ENCODE measurements around the gene NR3C2. TPM values are rescaled to one million over a fixed set of nuclear protein-coding genes. Genes with fewer than 3 reads are reported as not detected.

Gene NR3C2
- total RNA-seq, 2 experiments from 2014 or later = 2.0 to 5.2 TPM

GRCh38 chr4:148444296-148445070 is 2.3 kb upstream of the NR3C2 start:
- CTCF ChIA-PET (ENCODE audit: unreplicated experiment) = no interaction called here
- peak overlapping the region; percentile 69 for H2AFZ ChIP-seq (ENCODE audit: low read length)
- H3K36me3 ChIP-seq (ENCODE audit: insufficient read depth, low read length) = no peaks in the 10 kb centered on the region
- H3K4me2 ChIP-seq (ENCODE audit: low read length) = peak overlapping the region; percentile 87
- DNase-seq (ENCODE audit: low spot score) = peak; percentile 14
- no peak overlapping the region for H3K27ac ChIP-seq (ENCODE audit: low read depth, low read length, poor library complexity, severe bottlenecking)
- H3K9me3 ChIP-seq (ENCODE audit: low read length) = no peaks in the 10 kb centered on the region
- peak overlapping the region; percentile 82 for H3K4me3 ChIP-seq (ENCODE audit: low read depth, low read length, poor library complexity, severe bottlenecking)
- POLR2A ChIA-PET = no interaction called here
- H4K20me1 ChIP-seq (ENCODE audit: insufficient read depth, low read length) = no peaks in the 10 kb centered on the region
- intact Hi-C loops (cut with micrococcal nuclease; ENCODE audit: unreplicated experiment) = loop anchor here (5.0 kb wide), 2 partner anchors 538 to 762 kb away; partner anchors contain the start of gene PRMT9
- peaks cover 14% of the 10 kb centered on the region for H3K4me1 ChIP-seq (ENCODE audit: insufficient read depth, low read length, poor library complexity, severe bottlenecking)
- no peak for TF ChIP-seq EZH2phosphoT487 (IDR thresholded peaks at IDR 0.05; ENCODE audit: borderline replicate concordance, low read depth, low read length)
- 0 out of 2 replicates have a peak, but pooled peaks have one; percentile 7 for TF ChIP-seq CTCF (conservative IDR thresholded peaks at IDR 0.05; ENCODE audit: low read length)
- BruUV-seq (replicated peaks) = no TSS peak
- H3K79me2 ChIP-seq (ENCODE audit: insufficient read depth, low read depth, low read length) = no peaks in the 10 kb centered on the region
- no peaks in the 10 kb centered on the region for H3K9me2 ChIP-seq (ENCODE audit: insufficient read depth, low read length)

GRCh38 chr4:148443512-148444295 is 1.5 kb upstream of the NR3C2 start:
- no peaks in the 10 kb centered on the region for H3K9me2 ChIP-seq (ENCODE audit: insufficient read depth, low read length)
- peak overlapping the region; percentile 87 for H3K4me2 ChIP-seq (ENCODE audit: low read length)
- H2AFZ ChIP-seq (ENCODE audit: low read length) = peak overlapping the region; percentile 69; the same call in 1 of the 2 replicates
- no peaks in the 10 kb centered on the region for H4K20me1 ChIP-seq (ENCODE audit: insufficient read depth, low read length)
- TF ChIP-seq CTCF (conservative IDR thresholded peaks at IDR 0.05; ENCODE audit: low read length) (no peak), EZH2phosphoT487 (IDR thresholded peaks at IDR 0.05; ENCODE audit: borderline replicate concordance, low read depth, low read length) (no peak)
- no peak overlapping the region for H3K27ac ChIP-seq (ENCODE audit: low read depth, low read length, poor library complexity, severe bottlenecking)
- intact Hi-C loops (cut with micrococcal nuclease; ENCODE audit: unreplicated experiment) = loop anchor here (2.0 to 5.0 kb wide), 3 partner anchors 387 to 761 kb away; partner anchors contain the start of gene PRMT9
- peak overlapping the region; percentile 82 for H3K4me3 ChIP-seq (ENCODE audit: low read depth, low read length, poor library complexity, severe bottlenecking)
- H3K36me3 ChIP-seq (ENCODE audit: insufficient read depth, low read length) = no peaks in the 10 kb centered on the region
- no peaks in the 10 kb centered on the region for H3K9me3 ChIP-seq (ENCODE audit: low read length)
- H3K79me2 ChIP-seq (ENCODE audit: insufficient read depth, low read depth, low read length) = no peaks in the 10 kb centered on the region
- CTCF ChIA-PET (ENCODE audit: unreplicated experiment) = no interaction called here
- DNase-seq (ENCODE audit: low spot score) = peak; percentile 11
- peaks cover 14% of the 10 kb centered on the region for H3K4me1 ChIP-seq (ENCODE audit: insufficient read depth, low read length, poor library complexity, severe bottlenecking)
- POLR2A ChIA-PET = interaction anchor here (0.6 to 1.4 kb wide), 4 partner anchors 16 to 762 kb away, joined by 3 to 6 read pairs (median 4); no protein-coding TSS in a partner anchor
- no TSS peak for BruUV-seq (replicated peaks)

Measured in OCI-LY7 (cell line).